SU-DHL-6 (cell line): ENCODE measurements around the gene MAP1B.
A peak's percentile ranks its signal among the peaks of the same experiment; 100 is the strongest.

ENCODE experiments used
- H2AFZ ChIP-seq: fragments of 200-600 bp; sonication (generic); 2 replicates; pipeline ENCODE4 v1.6.1; 2014; ENCODE audit warnings: low read depth, mild to moderate bottlenecking, moderate library complexity, mixed read lengths, antibody characterized with exemption, low read length; ENCODE audit not compliant: severe bottlenecking
- H3F3A ChIP-seq: fragments of 200-600 bp; shearing (Covaris generic); 2 replicates; pipeline ENCODE4 v1.6.0; 2016; ENCODE audit warnings: antibody characterized with exemption, mild to moderate bottlenecking; ENCODE audit not compliant: insufficient read depth
- H3K27ac ChIP-seq: fragments of 200-600 bp; sonication (generic); 2 replicates; pipeline ENCODE4 v1.5.1; 2016; ENCODE audit warnings: low read depth, mild to moderate bottlenecking, low read length, moderate library complexity, mixed read lengths
- H3K27me3 ChIP-seq: fragments of 200-600 bp; sonication (generic), shearing (Covaris generic); 2 replicates; pipeline ENCODE4 v1.6.0; 2014; ENCODE audit warnings: mild to moderate bottlenecking, low read length
- H3K36me3 ChIP-seq: fragments of 200-600 bp; sonication (generic); 2 replicates; pipeline ENCODE4 v1.6.1; 2014; ENCODE audit warnings: mild to moderate bottlenecking, low read length, mixed read lengths
- H3K4me2 ChIP-seq: fragments of 300-600, 200-600 bp; shearing (Covaris generic), sonication (generic); 2 replicates; pipeline ENCODE4 v1.6.0; 2014; ENCODE audit warnings: low read length, low read depth, mild to moderate bottlenecking; ENCODE audit not compliant: poor library complexity, severe bottlenecking
- H3K4me3 ChIP-seq: fragments of 200-600 bp; sonication (generic); 2 replicates; pipeline ENCODE4 v1.5.1; 2014; ENCODE audit warnings: antibody characterized with exemption, low read length, mild to moderate bottlenecking, mixed read lengths; ENCODE audit not compliant: insufficient read depth, poor library complexity, severe bottlenecking
- H3K79me2 ChIP-seq: fragments of 200-600 bp; sonication (generic); 2 replicates; pipeline ENCODE4 v1.6.1; 2014; ENCODE audit warnings: mild to moderate bottlenecking, low read length, moderate library complexity; ENCODE audit not compliant: insufficient read depth
- H3K9ac ChIP-seq: fragments of 200-600 bp; sonication (generic); 2 replicates; pipeline ENCODE4 v1.7.0; 2014; ENCODE audit warnings: mild to moderate bottlenecking, low read length
- H3K9me2 ChIP-seq: fragments of 200-600 bp; sonication (generic); replicated peaks from 2 replicates; pipeline ENCODE4 v1.6.1; 2014; ENCODE audit warnings: low read length; ENCODE audit not compliant: insufficient read depth
- H3K9me3 ChIP-seq: fragments of 200-600 bp; sonication (generic); 2 replicates; pipeline ENCODE4 v1.6.1; 2014; ENCODE audit warnings: low read length, mixed read lengths; ENCODE audit not compliant: insufficient read depth
- H4K20me1 ChIP-seq: fragments of 200-600 bp; sonication (generic); 2 replicates; pipeline ENCODE4 v1.6.1; 2014; ENCODE audit warnings: low read depth, mild to moderate bottlenecking, antibody characterized with exemption, low read length, moderate library complexity, mixed read lengths
- CTCF ChIP-seq: fragments of 200-600 bp; sonication (generic); IDR thresholded peaks from one replicate; pipeline ENCODE4 v1.5.1; 2017; ENCODE audit warnings: antibody characterized with exemption, mild to moderate bottlenecking, low read length, moderate library complexity; ENCODE audit not compliant: insufficient read depth, poor library complexity, severe bottlenecking
- EZH2phosphoT487 ChIP-seq: fragments of 200-600 bp; sonication (generic), shearing (Covaris generic); conservative IDR thresholded peaks from 2 replicates; pipeline ENCODE4 v1.6.1; 2018; ENCODE audit warnings: mild to moderate bottlenecking, antibody characterized with exemption, low read length, moderate library complexity, mixed read lengths

MAP1B gene

GRCh38 chr5:72109625-72110024 is 2.4 kb downstream of the MAP1B start:
- Histone ChIP-seq H3K27ac (no peak overlapping the region), H3K4me3 (no peak overlapping the region), H3F3A (no peaks in the 10 kb centered on the region), H3K9ac (peak overlapping the region; percentile 74; the same call in 1 of the 2 replicates), H4K20me1 (no peaks in the 10 kb centered on the region), H3K36me3 (no peaks in the 10 kb centered on the region), H2AFZ (peak overlapping the region; percentile 98), H3K9me3 (no peaks in the 10 kb centered on the region), H3K9me2 (no peaks in the 10 kb centered on the region), H3K27me3 (no peaks in the 10 kb centered on the region), H3K4me2 (peak overlapping the region; percentile 97), H3K79me2 (no peaks in the 10 kb centered on the region)
- no peak for TF ChIP-seq EZH2phosphoT487
- TF ChIP-seq CTCF = no peak

DNA sequence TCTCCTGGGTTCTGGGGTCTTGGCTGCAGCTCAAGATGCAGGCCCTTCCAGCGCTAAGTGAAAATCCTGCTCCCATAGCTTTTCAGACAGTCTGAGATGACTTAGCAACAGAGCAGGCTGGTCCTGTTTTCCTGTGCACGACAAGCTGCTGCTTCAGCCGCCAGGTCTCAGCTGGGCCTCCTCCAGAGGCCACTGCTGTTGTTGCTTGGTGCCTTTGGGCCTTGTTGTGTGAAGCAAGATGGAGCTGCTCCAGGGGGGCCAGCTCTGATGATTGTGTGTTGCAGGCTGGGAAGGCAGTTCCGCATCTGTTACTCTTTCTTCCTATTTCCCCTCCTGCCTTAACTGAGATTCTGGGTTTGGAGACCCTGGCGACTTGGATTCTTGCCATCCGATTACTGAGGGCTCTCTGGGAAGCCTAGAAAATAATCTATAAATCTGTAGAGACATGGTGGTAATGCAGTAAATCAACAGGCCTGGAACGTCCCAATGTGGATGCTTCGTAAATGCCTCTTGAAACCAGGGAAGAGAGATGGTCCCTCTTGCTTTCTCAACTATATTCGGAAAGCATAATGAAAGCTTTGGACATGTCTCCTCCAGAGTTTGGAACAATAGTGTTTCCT is 3.2 kb downstream of the MAP1B start:
- Histone ChIP-seq H3K27me3 (no peaks in the 10 kb centered on the region), H4K20me1 (no peaks in the 10 kb centered on the region), H3K9ac (no peak overlapping the region), H3K27ac (no peak overlapping the region), H3K9me3 (no peaks in the 10 kb centered on the region), H3K4me3 (no peak overlapping the region), H2AFZ (no peak overlapping the region), H3K36me3 (no peaks in the 10 kb centered on the region), H3K79me2 (no peaks in the 10 kb centered on the region), H3K4me2 (no peak overlapping the region), H3F3A (no peaks in the 10 kb centered on the region), H3K9me2 (no peaks in the 10 kb centered on the region)
- no peak for TF ChIP-seq EZH2phosphoT487
- TF ChIP-seq CTCF = no peak

- Histone ChIP-seq H3K9ac (no peak overlapping the region), H3K4me2 (no peak overlapping the region), H3K9me2 (no peaks in the 10 kb centered on the region), H4K20me1 (no peaks in the 10 kb centered on the region), H3K9me3 (no peaks in the 10 kb centered on the region), H3K79me2 (no peaks in the 10 kb centered on the region), H3K27me3 (no peaks in the 10 kb centered on the region), H3K27ac (no peak overlapping the region), H3K4me3 (no peak overlapping the region), H3F3A (no peaks in the 10 kb centered on the region), H2AFZ (no peak overlapping the region), H3K36me3 (no peaks in the 10 kb centered on the region)
- TF ChIP-seq CTCF (no peak), EZH2phosphoT487 (no peak)
These were observed 5.1 kb downstream of the MAP1B start for GRCh38 chr5:72112389-72112788.
